ENCODE measurements around the gene LBH.

GRCh38 chr2:30239308-30239985, 8.1 kb downstream of the LBH start:
- TF ChIP-seq ELF1 (IDR thresholded peaks at IDR 0.05) (no peak), MAX (IDR thresholded peaks at IDR 0.05; ENCODE audit: low read depth) (no peak), IRF3 (IDR thresholded peaks at IDR 0.05; ENCODE audit: low read depth, low read length) (no peak), CTCF (IDR thresholded peaks at IDR 0.05) (peak; percentile 94), POLR2AphosphoS5 (IDR thresholded peaks at IDR 0.05; ENCODE audit: low read depth, low read length) (no peak), TAF1 (IDR thresholded peaks at IDR 0.05; ENCODE audit: borderline replicate concordance, low read depth, low read length) (no peak), SIN3A (IDR thresholded peaks at IDR 0.05; ENCODE audit: borderline replicate concordance, low read depth, low read length) (no peak), SMC3 (IDR thresholded peaks at IDR 0.05; ENCODE audit: low read depth, low read length) (peak; percentile 54), RAD21 (IDR thresholded peaks at IDR 0.05; ENCODE audit: low read length) (peak; percentile 68)

Data from SK-N-SH (cell line).